NCI-H2196 treated with DMSO at 0.1 percent for 48 hours (cell line): Measurements from ENCODE around the gene SAT2.
"Not testable (repeated sequence)": the region's sequence is repeated elsewhere in the genome, so short reads cannot be mapped to it uniquely, and the experiment has no call there.

Experiments
- DNase-seq: peaks from one replicate; lab custom pipeline; 2025; ENCODE audit not compliant: unreplicated experiment; lab: John Stamatoyannopoulos, UW

Gene SAT2

GRCh38 chr17:7627250-7628121 lies at the start of gene SAT2:
SAT2 (minus strand) TSS chr17:7627821; CDS start chr17:7627635, 186 bp downstream.
- DNase-seq, result peak; percentile 30

DNA sequence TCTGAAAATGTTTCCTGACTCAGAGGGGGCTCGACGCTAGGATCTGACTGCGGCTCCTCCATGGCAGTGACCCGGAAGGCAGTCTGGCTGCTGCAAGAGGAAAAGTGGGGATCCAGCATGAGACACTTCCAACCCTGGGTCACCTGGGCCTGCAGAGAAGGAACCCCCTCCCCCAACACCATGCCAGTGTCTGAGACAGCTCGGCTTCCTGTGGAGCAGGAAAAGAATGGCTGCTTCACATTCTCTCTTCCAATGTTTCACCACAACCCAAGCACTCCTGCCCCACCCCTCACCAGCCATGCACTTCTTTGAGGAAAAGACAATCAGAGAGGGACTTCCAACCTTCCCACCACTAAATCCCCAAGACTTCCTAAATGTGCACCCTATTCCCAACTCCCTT lies 48.9 kb upstream of the SAT2 start:
- DNase-seq, result no peak

GRCh38 chr17:7674934-7675333 lies 47.3 kb upstream of the SAT2 start:
- no peak for DNase-seq

- no peak for DNase-seq
Observed at GRCh38 chr17:7673239-7673638, 45.6 kb upstream of the SAT2 start.

- DNase-seq, result no peak
Observed at GRCh38 chr17:7668482-7668881, 40.9 kb upstream of the SAT2 start.

- no peak for DNase-seq
Observed at GRCh38 chr17:7667656-7668406, 40.2 kb upstream of the SAT2 start.

GRCh38 chr17:7656958-7657609 lies 29.5 kb upstream of the SAT2 start:
- no peak for DNase-seq

GRCh38 chr17:7655541-7655840 lies 27.9 kb upstream of the SAT2 start:
- DNase-seq, result no peak

DNA sequence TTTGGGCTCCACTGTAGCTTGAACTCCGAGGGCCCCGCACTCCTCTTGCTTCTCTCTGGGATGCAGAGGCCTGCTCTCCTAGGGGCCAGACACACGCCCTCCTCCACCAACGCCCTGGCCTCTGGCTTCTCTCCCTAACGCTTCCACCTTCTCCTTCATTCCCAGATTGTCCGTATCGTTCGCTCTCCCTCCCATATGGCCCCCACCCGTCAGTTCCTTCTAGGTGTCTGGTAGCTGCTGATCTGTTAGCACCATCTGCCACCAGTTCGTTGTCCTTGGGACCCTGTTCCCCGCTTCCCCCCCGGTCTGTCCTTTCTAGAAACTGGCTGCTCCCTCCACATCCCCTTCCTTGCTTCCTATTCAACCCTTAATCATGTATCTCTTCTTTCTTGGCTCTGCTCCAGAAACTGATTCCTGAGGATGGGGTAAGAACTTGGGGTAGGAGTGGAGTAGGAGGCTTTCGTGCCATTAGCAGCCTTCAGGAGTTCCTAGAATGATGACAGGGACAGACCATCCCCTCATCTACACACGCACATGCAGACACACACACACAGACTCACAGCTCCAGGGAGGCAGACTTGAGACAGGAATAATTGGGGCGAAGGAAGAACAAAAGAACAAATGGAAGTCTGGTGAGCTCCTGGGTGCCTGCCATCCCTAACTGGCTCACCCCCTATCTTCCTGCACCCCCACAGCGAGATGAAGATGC lies 27.4 kb upstream of the SAT2 start:
- DNase-seq, result no peak

DNA sequence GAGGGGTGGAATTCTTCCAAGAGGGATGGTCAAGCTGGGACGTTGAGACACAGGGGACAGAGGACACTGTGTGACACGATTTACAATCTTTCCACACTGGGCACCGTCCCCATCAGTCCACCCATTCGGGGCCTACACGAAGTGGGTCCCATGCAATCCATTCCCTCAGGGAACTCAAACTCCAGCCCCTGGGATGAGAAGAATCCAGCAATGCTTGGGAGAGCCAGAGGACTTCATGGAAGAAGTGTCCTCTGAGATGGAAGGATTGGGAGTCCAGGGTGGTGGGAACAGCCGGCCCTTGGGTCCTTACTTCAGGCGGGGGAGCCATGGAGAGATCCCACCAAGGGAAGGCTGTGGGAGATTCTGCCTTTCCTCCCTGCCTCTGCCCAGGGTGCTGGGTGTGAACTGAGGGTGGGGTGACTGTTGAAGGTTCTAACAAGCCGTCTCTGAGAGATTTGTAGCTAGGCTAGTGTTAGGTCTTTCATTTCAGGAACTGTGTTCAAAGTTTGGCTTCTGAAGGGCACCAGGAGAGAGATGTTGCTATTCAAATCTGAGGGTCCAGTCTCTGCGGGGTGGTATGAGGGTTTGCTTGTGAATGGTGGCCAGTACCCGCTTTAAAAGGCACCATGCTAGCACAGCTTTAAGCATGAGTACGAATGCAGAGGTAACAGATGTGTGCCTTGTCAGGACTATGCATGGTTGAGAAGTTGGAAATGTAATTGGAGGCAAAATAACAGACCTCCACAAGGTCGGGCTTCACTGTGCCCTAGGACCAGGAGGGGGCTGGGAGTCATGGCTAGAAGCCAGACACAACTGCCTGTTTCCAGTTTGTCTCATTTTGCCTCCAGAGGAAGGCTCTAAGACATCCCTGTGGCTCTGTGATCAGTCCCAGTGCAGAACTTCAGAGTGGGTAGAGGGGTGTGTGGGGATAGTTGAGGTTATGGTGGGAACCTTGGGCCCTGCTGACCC lies 25.1 kb upstream of the SAT2 start:
- DNase-seq, result no peak

DNA sequence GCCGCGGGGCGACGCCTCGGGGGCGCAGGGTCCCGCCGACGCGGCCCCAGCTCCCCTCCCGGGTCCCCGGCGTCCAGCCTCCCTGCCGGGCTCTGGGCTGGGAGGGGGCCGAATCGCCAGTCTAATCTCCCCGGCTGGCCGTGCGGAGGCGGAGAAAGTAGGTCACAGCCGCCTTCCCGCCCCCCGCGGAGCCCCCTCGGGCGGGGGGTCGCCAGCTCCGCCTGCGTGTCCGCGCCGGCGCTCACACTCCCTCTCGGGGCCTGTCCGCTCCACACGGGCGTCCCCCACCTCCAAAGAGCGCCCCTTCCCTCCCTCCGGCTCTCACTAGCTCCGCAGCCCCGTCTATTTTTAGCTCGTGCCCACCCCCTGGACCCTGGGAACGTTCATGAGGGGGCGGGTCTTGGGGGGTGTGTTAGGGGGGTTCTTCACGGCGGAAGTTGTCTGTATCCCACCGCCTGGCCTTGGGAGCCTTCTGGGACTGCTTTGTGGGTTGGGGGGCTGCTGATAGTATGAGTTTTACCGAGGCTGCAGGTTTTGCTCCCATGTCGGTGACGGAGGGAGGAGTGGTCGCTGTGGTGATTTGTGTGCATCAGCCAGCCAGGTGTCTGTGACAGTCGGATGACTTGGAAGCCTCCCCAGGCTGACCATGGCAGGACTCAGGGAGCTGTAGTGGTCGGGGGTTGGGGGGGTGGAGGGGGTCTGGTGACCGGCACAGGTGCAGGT lies 24.2 kb upstream of the SAT2 start:
- no peak for DNase-seq

DNA sequence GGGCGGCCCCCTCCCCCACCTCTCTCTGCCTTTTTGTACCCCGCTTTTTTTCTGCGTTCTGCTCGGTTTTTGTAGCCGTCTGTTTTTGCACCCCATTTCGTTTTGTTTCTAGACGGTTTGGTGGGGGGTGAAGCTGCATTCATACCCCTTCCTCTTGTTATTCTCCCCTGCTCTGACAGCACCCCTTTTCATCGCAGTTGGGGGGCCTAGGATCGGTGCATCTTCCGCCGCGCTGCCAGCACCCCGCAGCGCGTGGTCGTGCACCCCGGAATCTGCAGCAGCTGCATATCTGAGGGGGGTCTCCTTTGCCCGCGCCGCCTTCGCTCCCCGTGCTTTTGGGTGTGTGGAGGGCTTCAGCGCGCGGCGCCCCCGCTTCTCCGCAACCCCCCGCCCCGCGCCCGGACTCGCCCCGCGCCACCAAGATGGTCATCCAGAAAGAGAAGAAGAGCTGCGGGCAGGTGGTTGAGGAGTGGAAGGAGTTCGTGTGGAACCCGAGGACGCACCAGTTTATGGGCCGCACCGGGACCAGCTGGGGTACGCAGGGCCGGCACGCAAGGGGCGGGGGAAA lies 23.6 kb upstream of the SAT2 start:
- no peak for DNase-seq

- DNase-seq, result peak; percentile 18
Observed at GRCh38 chr17:7650509-7651096, 23.0 kb upstream of the SAT2 start, which contains the start of gene ATP1B2. ATP1B2 (plus strand) TSS chr17:7650926; CDS start chr17:7651519, 593 bp downstream.

DNA sequence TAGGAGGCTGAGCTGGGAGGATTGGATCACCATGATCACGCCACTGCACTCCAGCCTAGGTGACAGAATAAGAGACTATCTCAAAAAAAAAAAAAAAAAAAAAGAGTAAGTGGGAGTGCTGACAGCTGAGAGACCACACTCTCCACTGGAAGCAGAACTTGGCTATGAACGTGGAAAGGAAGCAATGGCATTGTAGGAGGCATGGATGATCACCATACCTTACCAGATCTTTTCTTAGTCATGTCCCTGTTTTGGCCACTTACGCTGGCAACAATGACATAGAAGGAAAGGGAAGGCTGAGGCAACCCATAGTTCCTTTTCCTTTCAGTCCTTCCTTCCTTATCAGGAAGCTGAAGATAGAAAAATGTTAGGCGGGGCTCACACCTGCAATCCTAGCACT lies 19.4 kb upstream of the SAT2 start:
- DNase-seq, result no peak

- DNase-seq, result no peak
Observed at GRCh38 chr17:7646457-7646856, 18.8 kb upstream of the SAT2 start.

DNA sequence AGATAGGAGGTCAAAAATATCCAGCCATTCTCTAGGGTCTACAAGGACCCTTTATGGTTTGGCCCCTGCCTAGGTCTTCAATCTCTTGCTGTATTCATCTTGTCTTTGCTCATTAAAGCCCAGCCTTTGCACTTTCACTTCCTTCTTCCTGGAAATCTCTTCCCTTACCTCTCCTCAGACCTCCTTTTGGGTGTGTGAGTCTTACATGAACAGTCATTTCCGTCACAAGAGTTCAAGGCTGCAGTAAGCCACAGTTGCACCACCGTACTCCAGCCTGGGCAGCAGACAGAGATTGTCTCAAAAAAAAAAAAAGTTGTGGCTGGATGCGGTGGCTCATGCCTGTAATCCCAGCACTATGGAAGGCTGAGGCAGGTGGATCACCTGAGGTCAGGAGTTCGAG lies 17.2 kb upstream of the SAT2 start:
- DNase-seq, result no peak

DNA sequence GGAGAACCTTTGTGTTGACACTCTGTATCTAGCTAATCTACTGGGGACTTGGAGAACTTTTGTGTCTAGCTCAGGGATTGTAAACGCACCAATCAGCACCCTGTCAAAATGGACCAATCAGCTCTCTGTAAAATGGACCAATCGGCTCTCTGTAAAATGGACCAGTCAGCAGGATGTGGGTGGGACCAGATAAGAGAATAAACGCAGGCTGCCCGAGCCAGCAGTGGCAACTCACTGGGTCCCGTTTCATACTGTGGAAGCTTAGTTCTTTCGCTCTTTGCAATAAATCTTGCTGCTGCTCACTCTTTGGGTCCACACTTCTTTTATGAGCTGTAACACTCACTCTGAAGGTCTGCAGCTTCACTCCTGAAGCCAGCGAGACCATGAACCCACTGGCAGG lies 14.0 kb upstream of the SAT2 start:
- DNase-seq, result not testable (repeated sequence)

DNA sequence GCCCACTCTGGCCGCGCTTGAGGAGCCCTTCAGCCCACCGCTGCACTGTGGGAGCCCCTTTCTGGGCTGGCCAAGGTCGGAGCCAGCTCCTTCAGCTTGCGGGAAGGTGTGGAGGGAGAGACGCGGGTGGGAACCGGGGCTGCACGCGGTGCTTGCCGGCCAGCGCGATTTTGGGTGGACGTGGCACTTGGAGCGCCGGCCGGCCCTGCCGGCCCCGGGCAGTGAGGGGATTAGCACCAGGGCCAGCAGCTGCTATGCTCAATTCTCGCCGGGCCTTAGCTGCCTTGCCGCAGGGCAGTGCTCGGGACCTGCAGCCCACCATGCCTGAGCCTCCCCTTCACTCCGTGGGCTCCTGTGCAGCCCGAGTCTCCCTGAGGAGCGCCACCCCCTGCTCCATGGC lies 13.2 kb upstream of the SAT2 start:
- no peak for DNase-seq

DNA sequence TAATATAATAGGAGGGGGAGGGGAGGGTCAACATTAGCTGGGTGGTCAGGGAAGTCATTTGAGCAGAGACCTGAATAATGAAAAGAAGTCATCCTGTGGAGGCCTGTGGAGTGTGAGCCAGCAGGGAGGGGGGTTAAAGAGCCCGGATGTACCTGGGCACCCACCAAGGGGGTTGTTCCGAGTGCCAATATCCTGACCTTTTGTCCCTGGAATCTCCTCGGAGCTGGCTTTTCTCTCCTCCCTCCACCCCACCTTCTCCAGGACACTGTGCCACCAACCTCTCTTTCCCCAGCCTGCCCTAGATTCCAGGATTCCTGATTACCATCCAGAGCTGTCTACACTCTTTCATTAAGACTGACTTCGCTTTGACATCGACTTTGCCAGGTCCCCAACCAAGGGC lies 8.5 kb upstream of the SAT2 start:
- DNase-seq, result no peak
